K562 (cell line): ENCODE measurements around the gene PAPOLB. TPM values are rescaled to one million over a fixed set of nuclear protein-coding genes. Genes with fewer than 3 reads are reported as not detected.

Experiments used
- ATAC-seq: fragments of 200-7000 bp; cut with Tn5 transposase; 3 replicates; pipeline ENCODE4 v1.9.1; 2020; ENCODE audit warnings: moderate library complexity
- BruUV-seq: library from RNA; stranded (reverse); fragments of 400-500 nt; replicated peaks from 2 replicates; lab custom pipeline; 2021; lab: Mats Ljungman, UMichigan
- CTCF ChIA-PET: fragments of 300-600 bp; formaldehyde crosslinking; extraction: SDS; loops from one replicate; lab custom pipeline; 2021; ENCODE audit warnings: low intra/inter-chr PET ratio; lab: Yijun Ruan, JAX
- POLR2A ChIA-PET: fragments of 300-600, 350-650 bp; sonication (Branson Sonifier 250); formaldehyde crosslinking; extraction: SDS; loops from one replicate; lab custom pipeline; 2021; ENCODE audit warnings: antibody characterized with exemption, inconsistent platforms; lab: Yijun Ruan, JAX
- DNase-seq, 4 experiments: peaks; one replicate each; pipeline versions ENCODE4 v3.0.0 to v3.0.0-alpha.2; 2011 to 2018; ENCODE audit warnings: low spot score in 3 of 4, mixed read lengths in 3 of 4; ENCODE audit errors: extremely low read depth in 1 of 4
- FAIRE-seq: peaks from 2 replicates; lab custom pipeline; 2011; peaks lifted over from hg19 to GRCh38; lab: Jason Lieb, UNC
- H2AFZ ChIP-seq: 2 replicates; pipeline ENCODE4 v1.6.0; 2011; ENCODE audit warnings: low read depth, low read length, control low read depth, inconsistent platforms
- H3K27ac ChIP-seq: fragments of 200-600 bp; 3 replicates; pipeline ENCODE4 v1.8.0; 2011; ENCODE audit warnings: low read depth, mild to moderate bottlenecking, control low read depth, inconsistent platforms, low read length, moderate library complexity, mixed read lengths; ENCODE audit errors: extremely low read depth
- H3K27me3 ChIP-seq, 2 experiments: fragments of 300-600 bp in 1 of 2; 2 replicates in 1 of 2; 3 replicates in 1 of 2; pipeline versions ENCODE4 v1.6.0 to v1.8.0; 2011; ENCODE audit warnings: inconsistent platforms in 2 of 2, low read length in 2 of 2, mild to moderate bottlenecking in 1 of 2, mixed read lengths in 1 of 2, moderate library complexity in 1 of 2; ENCODE audit not compliant: control insufficient read depth in 2 of 2, insufficient read depth in 2 of 2
- H3K36me3 ChIP-seq: fragments of 300-600 bp; 3 replicates; pipeline ENCODE4 v1.8.0; 2011; ENCODE audit warnings: mild to moderate bottlenecking, low read length, inconsistent platforms; ENCODE audit not compliant: control insufficient read depth, insufficient read depth
- H3K4me1 ChIP-seq, 2 experiments: fragments of 200-600 bp in 1 of 2; replicated peaks in 1 of 2; 2 replicates in 1 of 2; 3 replicates in 1 of 2; pipeline versions ENCODE4 v1.5.1 to v1.8.0; 2011; ENCODE audit warnings: inconsistent platforms in 2 of 2, low read length in 2 of 2, mild to moderate bottlenecking in 1 of 2, mixed read lengths in 1 of 2, moderate library complexity in 1 of 2; ENCODE audit not compliant: control insufficient read depth in 2 of 2, insufficient read depth in 2 of 2
- H3K4me2 ChIP-seq: 2 replicates; pipeline ENCODE4 v1.6.1; 2011; ENCODE audit warnings: low read length, control low read depth, inconsistent platforms, mixed read lengths; ENCODE audit not compliant: insufficient read depth
- H3K4me3 ChIP-seq: fragments of 200-600 bp; sonication (generic), shearing (Covaris generic); 2 replicates; pipeline ENCODE4 v1.5.1; 2016; ENCODE audit warnings: control low read depth, inconsistent platforms
- H3K79me2 ChIP-seq: fragments of 200-600 bp; 3 replicates; pipeline ENCODE4 v1.8.0; 2011; ENCODE audit warnings: low read length, inconsistent platforms; ENCODE audit not compliant: control insufficient read depth, insufficient read depth
- H3K9ac ChIP-seq, 2 experiments: 2 replicates each; pipeline versions ENCODE4 v1.6.0 to v1.6.1; 2011; ENCODE audit warnings: low read depth in 2 of 2, low read length in 2 of 2, control low read depth in 1 of 2, inconsistent platforms in 1 of 2, mild to moderate bottlenecking in 1 of 2, mixed read lengths in 1 of 2; ENCODE audit not compliant: insufficient read depth in 1 of 2
- H3K9me1 ChIP-seq: one replicate; pipeline ENCODE4 v1.6.0; 2011; ENCODE audit warnings: inconsistent platforms, mild to moderate bottlenecking, low read length, moderate library complexity; ENCODE audit not compliant: control insufficient read depth, insufficient read depth
- H3K9me3 ChIP-seq: replicated peaks from 2 replicates; pipeline ENCODE4 v1.5.1; 2011; ENCODE audit warnings: low read depth, low read length, inconsistent platforms; ENCODE audit not compliant: control insufficient read depth, insufficient read depth
- H4K20me1 ChIP-seq: replicated peaks from 2 replicates; pipeline ENCODE4 v1.6.1; 2011; ENCODE audit warnings: low read length, inconsistent platforms, mixed read lengths; ENCODE audit not compliant: control insufficient read depth, insufficient read depth
- CCAR2 ChIP-seq: fragments of 200-400 bp; formaldehyde crosslinking; IDR thresholded peaks from 2 replicates; pipeline ENCODE4 v1.6.1; 2017; ENCODE audit warnings: mild to moderate bottlenecking, low read depth, low read length
- COPS2 ChIP-seq: fragments of 450-650 bp; conservative IDR thresholded peaks from 2 replicates; pipeline ENCODE4 v1.6.1; 2016; ENCODE audit warnings: mild to moderate bottlenecking, moderate library complexity
- NCOA1 ChIP-seq: fragments of 450-650 bp; IDR thresholded peaks from 2 replicates; pipeline ENCODE4 v1.6.1; 2016; ENCODE audit warnings: low read depth
- POLR2A ChIP-seq: fragments of 450-650 bp; conservative IDR thresholded peaks from 2 replicates; pipeline ENCODE4 v1.6.1; 2016
- ZNF740 ChIP-seq, 3 experiments: fragments of 200-800 bp in 1 of 3; sonication (Bioruptor generic) in 1 of 3; sonication (generic) in 1 of 3; formaldehyde crosslinking in 1 of 3; IDR thresholded peaks; 2 replicates each; pipeline versions ENCODE4 v1.6.1 to v1.8.0; 2016 to 2022; ENCODE audit warnings: mild to moderate bottlenecking in 2 of 3, missing compliant biosample characterization in 2 of 3, missing genetic modification characterization in 2 of 3, missing genetic modification reagents in 1 of 3
- WGBS: fragments of 100-300 bp; shearing (Covaris generic); methylation state at CpG from one replicate; pipeline ENCODE4 v1.1.6; 2016; ENCODE audit warnings: low coverage, mixed read lengths; ENCODE audit not compliant: insufficient coverage; ENCODE audit errors: missing lambda C conversion rate; 5-methylcytosine and 5-hydroxymethylcytosine counted together
- in situ Hi-C: fragments of 300-500 bp; cut with MboI; formaldehyde crosslinking; loops from 4 replicates; pipeline ENCODE4 v1.15.0; 2018; ENCODE audit warnings: inconsistent platforms, mixed read lengths
- intact Hi-C: fragments of 100-400 bp; cut with micrococcal nuclease; formaldehyde crosslinking; loops from 2 replicates; pipeline ENCODE4 v1.14.2; 2022
- polyA plus RNA-seq, 8 experiments: library from polyadenylated mRNA; depleted of rRNA in 4 of 8; stranded (reverse) in 5 of 8; unstranded in 3 of 8; fragments of >200 nt; fragmentation: Nextera tagmentation in 2 of 8; fragmentation: Illumina TruSeq in 1 of 8; extraction: Ambion mirVana in 2 of 8; extraction: Trizol in 1 of 8; gene quantifications; 2 replicates each; pipeline versions ENCODE4 v1.2.1 to v1.2.3, GENCODE V29; 2011 to 2014; ENCODE audit warnings: inconsistent platforms in 1 of 8, missing spikeins in 1 of 8
- small RNA-seq: library from RNA; depleted of rRNA; stranded (forward); fragments of <200 nt; gene quantifications from one replicate; pipeline ENCODE3, GENCODE V24; 2014
- total RNA-seq, 7 experiments: library from RNA; depleted of rRNA in 6 of 7; stranded (reverse); fragments of >200 nt in 6 of 7; fragmentation: Illumina TruSeq in 2 of 7; extraction: Trizol in 2 of 7; gene quantifications; 2 replicates each; pipeline versions ENCODE4 v1.2.1 to v1.2.3, GENCODE V29; 2011 to 2021; ENCODE audit warnings: low replicate concordance in 1 of 7

The PAPOLB gene
- total and polyA plus RNA-seq, 9 of the 15 experiments (the other 6 are each of a cell fraction or from before 2014, with no cell fraction given) = 0.04 to 0.33 (median 0.16) TPM; not detected in 4

- BruUV-seq = no TSS peak
- ChIA-PET POLR2A (interaction anchor here (0.6 to 1.0 kb wide), 2 partner anchors 9 to 18 kb away, joined by 3 read pairs; no protein-coding TSS in a partner anchor), CTCF (no interaction called here)
- WGBS = 36% methylated on average over 3 of the region's 5 CpGs
- H3K9me1 ChIP-seq = no peaks in the 10 kb centered on the region
- H4K20me1 ChIP-seq = 0 out of 2 replicates have a peak, but pooled peaks cover 8% of the 10 kb centered on the region
- H3K4me1 ChIP-seq = peaks cover 0 to 21% of the 10 kb centered on the region in 2 experiments; a peak in 2 of 5 replicates
- intact Hi-C loops = no loop called here
- FAIRE-seq (no peak), DNase-seq (no peak), ATAC-seq (no peak)
- no peak overlapping the region for H2AFZ ChIP-seq
- H3K36me3 ChIP-seq = no peaks in the 10 kb centered on the region
- H3K9ac ChIP-seq = no peak overlapping the region
- H3K27ac ChIP-seq = no peak overlapping the region
- H3K9me3 ChIP-seq = no peaks in the 10 kb centered on the region
- TF ChIP-seq CCAR2 (no peak), NCOA1 (no peak), COPS2 (no peak), POLR2A (no peak), ZNF740 (CRISPR knock-in tag; IDR thresholded peaks at IDR 0.05) (no peak), ZNF740 (tag; IDR thresholded peaks at IDR 0.05) (no peak)
- TF ChIP-seq, all 486 proteins: peak for 0
- in situ Hi-C loops = no loop called here
- no peak overlapping the region for H3K4me2 ChIP-seq
- H3K4me3 ChIP-seq = no peak overlapping the region
- H3K79me2 ChIP-seq = no peaks in the 10 kb centered on the region
- peaks cover 0 to 4% of the 10 kb centered on the region in 2 experiments; a peak in 2 of 5 replicates for H3K27me3 ChIP-seq
Measured at GRCh38 chr7:4808026-4808425, 53.8 kb downstream of the PAPOLB start.

Small RNAs within 50 kb of the gene (small RNA-seq; reads per million reads assigned to genes)
- not detected for gene RF00019

Other genes with a start within 250 kb of the PAPOLB start
- gene FOXK1, start 179.7 kb downstream of the PAPOLB start, total RNA-seq (2014; rRNA removed) = 17.0 and 19.5 TPM in 2 replicates
- 8.1 and 9.1 TPM in 2 replicates for gene FOXK1, start 179.7 kb downstream of the PAPOLB start, total RNA-seq (2014; rRNA removed; fragmentation: Illumina TruSeq; extraction: Trizol)
- 8.5 and 9.1 TPM in 2 replicates for gene FOXK1, start 179.7 kb downstream of the PAPOLB start, total RNA-seq (2015; rRNA removed; fragmentation: Illumina TruSeq; extraction: Trizol)
- 42.2 and 45.5 TPM in 2 replicates for gene FOXK1, start 179.7 kb downstream of the PAPOLB start, total RNA-seq (2021)
- gene FOXK1, start 179.7 kb downstream of the PAPOLB start, polyA plus RNA-seq (2011; rRNA removed) = 2.9 and 4.2 TPM in 2 replicates
- 5.0 and 6.8 TPM in 2 replicates for gene FOXK1, start 179.7 kb downstream of the PAPOLB start, polyA plus RNA-seq (2014; fragmentation: Illumina TruSeq; extraction: Trizol)
- under 1 TPM; 0.32 to 0.34 TPM for gene FOXK1, start 179.7 kb downstream of the PAPOLB start, polyA plus RNA-seq (2014; fragmentation: Nextera tagmentation; extraction: Ambion mirVana)
- gene FOXK1, start 179.7 kb downstream of the PAPOLB start, polyA plus RNA-seq (2014; rRNA removed) = 11.8 TPM in 2 replicates
- gene AP5Z1, start 86.4 kb downstream of the PAPOLB start, total RNA-seq (2014; rRNA removed) = 19.8 and 23.1 TPM in 2 replicates
- gene AP5Z1, start 86.4 kb downstream of the PAPOLB start, total RNA-seq (2014; rRNA removed; fragmentation: Illumina TruSeq; extraction: Trizol) = 2.7 and 3.3 TPM in 2 replicates
- gene AP5Z1, start 86.4 kb downstream of the PAPOLB start, total RNA-seq (2015; rRNA removed; fragmentation: Illumina TruSeq; extraction: Trizol) = 11.1 and 12.6 TPM in 2 replicates
- gene AP5Z1, start 86.4 kb downstream of the PAPOLB start, total RNA-seq (2021) = 25.6 and 31.1 TPM in 2 replicates
- 6.4 and 13.9 TPM in 2 replicates for gene AP5Z1, start 86.4 kb downstream of the PAPOLB start, polyA plus RNA-seq (2011; rRNA removed)
- 4.1 and 9.6 TPM in 2 replicates for gene AP5Z1, start 86.4 kb downstream of the PAPOLB start, polyA plus RNA-seq (2014; fragmentation: Illumina TruSeq; extraction: Trizol)
- under 1 TPM; 0.06 to 0.98 TPM for gene AP5Z1, start 86.4 kb downstream of the PAPOLB start, polyA plus RNA-seq (2014; fragmentation: Nextera tagmentation; extraction: Ambion mirVana)
- 22.1 and 26.3 TPM in 2 replicates for gene AP5Z1, start 86.4 kb downstream of the PAPOLB start, polyA plus RNA-seq (2014; rRNA removed)
- gene RADIL, start 21.7 kb upstream of the PAPOLB start, total RNA-seq (2014; rRNA removed) = 4.6 and 4.8 TPM in 2 replicates
- 0.25 and 0.48 TPM in 2 replicates for gene RADIL, start 21.7 kb upstream of the PAPOLB start, total RNA-seq (2014; rRNA removed; fragmentation: Illumina TruSeq; extraction: Trizol)
- 0.91 and 1.4 TPM in 2 replicates for gene RADIL, start 21.7 kb upstream of the PAPOLB start, total RNA-seq (2015; rRNA removed; fragmentation: Illumina TruSeq; extraction: Trizol)
- gene RADIL, start 21.7 kb upstream of the PAPOLB start, total RNA-seq (2021) = 8.1 and 8.6 TPM in 2 replicates
- gene RADIL, start 21.7 kb upstream of the PAPOLB start, polyA plus RNA-seq (2011; rRNA removed) = 2.4 and 2.7 TPM in 2 replicates
- gene RADIL, start 21.7 kb upstream of the PAPOLB start, polyA plus RNA-seq (2014; fragmentation: Illumina TruSeq; extraction: Trizol) = 1.4 and 2.2 TPM in 2 replicates
- under 1 TPM in 1 of 2 experiments, not detected in 1; 0.06 TPM for gene RADIL, start 21.7 kb upstream of the PAPOLB start, polyA plus RNA-seq (2014; fragmentation: Nextera tagmentation; extraction: Ambion mirVana)
- gene RADIL, start 21.7 kb upstream of the PAPOLB start, polyA plus RNA-seq (2014; rRNA removed) = 4.2 and 5.4 TPM in 2 replicates
- gene MMD2, start 97.2 kb upstream of the PAPOLB start, total RNA-seq (2014; rRNA removed) = 0.20 TPM in 1 of 2 replicates, not detected in the other
- not detected in 2 replicates for gene MMD2, start 97.2 kb upstream of the PAPOLB start, total RNA-seq (2014; rRNA removed; fragmentation: Illumina TruSeq; extraction: Trizol)
- gene MMD2, start 97.2 kb upstream of the PAPOLB start, total RNA-seq (2015; rRNA removed; fragmentation: Illumina TruSeq; extraction: Trizol) = not detected in 2 replicates
- gene MMD2, start 97.2 kb upstream of the PAPOLB start, total RNA-seq (2021) = not detected in 2 replicates
- gene MMD2, start 97.2 kb upstream of the PAPOLB start, polyA plus RNA-seq (2011; rRNA removed) = not detected in 2 replicates
- gene MMD2, start 97.2 kb upstream of the PAPOLB start, polyA plus RNA-seq (2014; fragmentation: Illumina TruSeq; extraction: Trizol) = not detected in 2 replicates
- not detected for gene MMD2, start 97.2 kb upstream of the PAPOLB start, polyA plus RNA-seq (2014; fragmentation: Nextera tagmentation; extraction: Ambion mirVana)
- not detected in 2 replicates for gene MMD2, start 97.2 kb upstream of the PAPOLB start, polyA plus RNA-seq (2014; rRNA removed)
- gene RBAK, start 183.8 kb upstream of the PAPOLB start, total RNA-seq (2014; rRNA removed) = 6.3 and 7.1 TPM in 2 replicates
- gene RBAK, start 183.8 kb upstream of the PAPOLB start, total RNA-seq (2014; rRNA removed; fragmentation: Illumina TruSeq; extraction: Trizol) = 12.7 and 15.9 TPM in 2 replicates
- gene RBAK, start 183.8 kb upstream of the PAPOLB start, total RNA-seq (2015; rRNA removed; fragmentation: Illumina TruSeq; extraction: Trizol) = 11.7 and 13.2 TPM in 2 replicates
- gene RBAK, start 183.8 kb upstream of the PAPOLB start, total RNA-seq (2021) = 9.8 and 11.2 TPM in 2 replicates
- 10.1 and 10.4 TPM in 2 replicates for gene RBAK, start 183.8 kb upstream of the PAPOLB start, polyA plus RNA-seq (2011; rRNA removed)
- gene RBAK, start 183.8 kb upstream of the PAPOLB start, polyA plus RNA-seq (2014; fragmentation: Illumina TruSeq; extraction: Trizol) = 8.9 and 10.2 TPM in 2 replicates
- 1 to 10 TPM; 2.7 to 3.3 TPM for gene RBAK, start 183.8 kb upstream of the PAPOLB start, polyA plus RNA-seq (2014; fragmentation: Nextera tagmentation; extraction: Ambion mirVana)
- 5.6 and 7.4 TPM in 2 replicates for gene RBAK, start 183.8 kb upstream of the PAPOLB start, polyA plus RNA-seq (2014; rRNA removed)